Measurements from ENCODE around the gene NSMCE4A.
"Not testable (repeated sequence)": the region's sequence is repeated elsewhere in the genome, so short reads cannot be mapped to it uniquely, and the experiment has no call there.

Gene NSMCE4A

DNA sequence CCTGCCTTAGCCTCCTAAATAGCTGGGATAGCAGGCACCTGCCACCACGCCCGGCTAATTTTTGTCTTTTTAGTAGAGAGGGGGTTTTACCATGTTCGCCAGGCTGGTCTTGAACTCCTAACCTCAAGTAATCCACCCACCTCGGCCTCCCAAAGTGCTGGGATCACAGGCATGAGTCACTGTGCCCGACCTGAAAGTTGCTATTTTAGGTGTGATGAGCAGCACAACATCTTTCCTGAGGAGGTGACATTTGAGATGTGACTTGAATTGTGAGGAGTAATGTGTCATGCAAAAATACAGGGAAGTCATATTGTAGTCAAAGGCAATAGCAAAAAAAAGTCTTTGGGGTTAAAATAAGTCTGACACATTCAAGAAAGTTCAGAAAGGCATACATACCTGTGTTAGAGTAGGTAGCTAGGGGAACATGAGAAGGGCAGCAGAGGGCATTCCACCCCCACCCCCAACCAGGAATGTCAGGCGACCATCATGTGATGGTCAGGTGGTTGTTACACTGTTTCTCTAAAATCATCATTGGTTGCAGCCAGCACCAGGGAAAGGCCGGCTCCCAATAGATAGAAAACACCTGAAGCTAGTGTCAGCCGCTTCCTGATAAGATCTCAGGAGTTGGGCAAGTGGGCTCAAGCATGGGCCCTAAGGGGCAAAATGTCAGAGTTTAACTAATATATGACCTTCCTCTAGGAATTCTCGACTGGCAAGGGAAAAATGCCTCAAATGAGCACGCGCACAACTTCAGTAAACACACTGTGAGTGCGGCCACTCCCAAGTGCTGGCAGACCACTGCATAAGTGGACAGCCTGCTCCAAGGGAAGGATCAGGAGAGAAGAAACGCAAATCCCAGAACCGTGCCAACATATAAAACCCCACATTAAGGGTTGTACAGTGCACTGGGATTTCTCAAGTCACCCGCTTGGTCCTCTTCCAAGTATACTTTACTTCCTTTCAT, 13.6 kb upstream of the NSMCE4A start, which contains the start of gene TACC2:
Gene TACC2, plus strand, starts transcription at position 803 of the 964 bp plus-strand sequence. CDS start 32,819 bp downstream, outside the sequence.
- no peak for DNase-seq

DNA sequence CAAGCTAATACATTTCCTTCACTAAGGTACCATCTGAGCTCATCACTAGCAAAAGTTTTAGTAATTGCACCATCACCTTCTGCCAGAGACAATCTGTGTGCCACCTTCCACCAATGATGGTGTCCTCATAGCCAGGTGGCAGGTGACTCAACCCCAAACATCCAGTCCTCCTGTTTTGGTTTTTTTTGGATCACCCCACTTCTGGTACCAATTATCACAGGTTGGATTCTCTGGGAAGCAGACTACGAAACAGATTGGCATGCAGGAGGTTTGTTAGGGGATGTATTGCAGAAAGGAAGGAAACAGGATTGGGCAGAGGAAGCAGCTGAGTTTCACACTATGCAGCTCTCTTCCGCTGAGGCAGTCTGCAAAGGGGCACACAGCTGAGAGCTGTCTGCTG, 9.4 kb upstream of the NSMCE4A start:
- DNase-seq: no peak

DNA sequence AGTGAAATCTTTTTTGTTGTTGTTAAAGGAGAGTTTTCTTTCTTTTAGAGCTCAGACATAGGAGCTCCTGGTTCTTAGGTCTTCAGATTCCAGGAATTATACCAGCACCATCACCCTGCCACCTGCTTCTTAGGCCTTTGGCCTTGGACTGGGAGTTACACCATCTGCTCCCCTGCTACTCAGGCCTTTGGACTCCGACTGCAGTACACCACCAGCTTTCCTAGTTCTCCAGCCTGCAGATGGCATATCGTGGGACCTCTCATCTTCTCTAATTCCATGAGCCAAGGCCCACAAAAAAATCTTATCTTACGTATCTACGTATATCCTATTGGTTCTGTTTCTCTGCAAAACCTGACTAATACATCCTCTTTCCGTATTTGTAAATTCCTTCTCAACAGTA, 8.8 kb upstream of the NSMCE4A start:
- DNase-seq: no peak

DNA sequence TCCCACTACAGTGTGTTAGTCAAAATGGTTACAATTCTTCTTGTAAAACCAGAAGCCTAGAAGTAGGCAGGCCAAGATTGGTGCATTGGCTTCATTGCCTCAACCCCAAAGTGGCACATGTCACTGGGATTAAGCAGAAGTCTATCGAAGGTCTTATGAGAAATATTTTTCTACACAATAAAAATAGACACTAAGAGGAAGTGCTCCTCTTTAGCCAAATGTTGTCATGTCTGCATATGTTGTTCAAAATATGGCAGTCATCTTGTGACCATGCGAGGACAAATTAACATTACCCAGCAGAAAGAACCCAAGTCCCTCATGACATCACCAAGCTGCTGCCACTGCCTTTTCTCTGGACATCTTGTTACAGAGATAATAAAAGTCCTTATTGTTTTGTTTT, 6.3 kb upstream of the NSMCE4A start:
- DNase-seq: no peak

DNA sequence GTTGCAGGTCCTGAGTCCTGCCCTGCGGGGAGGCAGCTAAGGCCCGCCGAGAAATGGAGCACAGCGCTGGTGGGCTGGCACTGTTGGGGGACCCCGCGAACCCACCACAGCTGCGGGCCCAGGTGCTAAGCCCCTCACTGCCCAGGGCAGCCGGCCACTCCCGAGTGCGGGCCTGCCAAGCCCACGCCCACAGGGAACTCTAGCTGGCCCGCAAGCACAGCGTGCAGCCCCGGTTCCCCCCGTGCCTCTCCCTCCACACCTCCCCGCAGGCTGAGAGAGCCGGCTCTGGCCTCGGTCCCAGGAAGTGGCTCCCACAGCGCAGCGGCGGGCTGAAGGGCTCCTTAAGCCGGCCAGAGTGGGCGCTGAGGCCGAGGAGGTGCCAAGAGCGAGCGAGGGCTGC, 3.5 kb upstream of the NSMCE4A start:
- DNase-seq: no peak

DNA sequence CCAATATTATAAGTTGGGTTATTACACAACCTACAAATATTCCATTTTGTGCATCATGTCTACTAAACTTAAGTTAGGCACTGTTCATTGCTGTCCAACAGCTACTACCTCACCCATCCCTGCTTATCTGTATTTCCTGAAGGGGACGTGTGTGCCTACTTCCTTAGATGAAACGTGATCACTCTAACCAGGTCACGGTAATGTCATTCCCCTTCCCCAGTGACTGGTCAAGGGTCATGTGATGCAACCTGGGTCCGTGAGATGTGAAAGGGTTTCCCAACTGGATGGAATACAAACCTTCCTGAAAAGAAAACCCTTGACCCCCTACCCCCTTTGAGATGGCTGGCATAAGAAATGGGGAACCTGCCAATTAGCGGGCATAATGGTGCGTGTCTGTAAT, 1.6 kb upstream of the NSMCE4A start:
- no peak for DNase-seq

DNA sequence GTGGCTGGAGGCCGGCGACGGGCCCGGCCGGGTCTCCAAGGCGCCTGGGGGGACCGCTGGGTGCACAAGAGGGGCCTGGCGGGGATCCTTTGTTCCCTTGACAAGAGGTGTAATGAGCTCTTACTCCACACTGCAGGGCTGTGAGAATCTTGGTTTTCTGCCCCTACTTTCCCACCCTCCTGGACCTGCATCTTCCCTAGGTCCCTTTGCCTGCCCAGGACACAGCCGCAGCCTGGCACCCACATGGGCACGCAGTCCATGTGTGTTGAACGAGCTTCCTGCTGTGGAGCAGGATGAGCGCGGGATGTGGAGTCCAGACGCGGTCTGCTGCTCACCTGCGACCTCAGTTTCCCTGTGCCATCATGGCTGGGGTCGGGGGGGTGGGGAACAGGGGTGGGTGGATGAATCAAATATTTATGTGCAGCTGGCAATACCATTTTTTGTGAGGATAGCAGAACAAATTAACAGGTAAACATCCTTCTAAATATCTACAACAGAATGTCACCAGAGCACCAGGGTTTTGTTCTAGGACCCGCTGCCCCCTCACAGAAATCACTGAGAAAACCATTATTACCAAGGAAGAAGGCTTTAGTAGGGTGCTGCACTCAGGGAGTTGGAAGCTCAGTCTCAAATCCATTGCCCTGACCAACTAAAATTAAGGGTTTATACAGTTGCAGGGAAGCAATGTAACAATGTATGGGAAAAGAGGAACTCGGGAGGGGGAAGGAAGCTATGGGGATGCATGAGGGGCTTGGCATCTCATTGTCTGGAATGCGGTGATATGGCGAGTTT, 474 bp upstream of the NSMCE4A start:
- DNase-seq: no peak

DNA sequence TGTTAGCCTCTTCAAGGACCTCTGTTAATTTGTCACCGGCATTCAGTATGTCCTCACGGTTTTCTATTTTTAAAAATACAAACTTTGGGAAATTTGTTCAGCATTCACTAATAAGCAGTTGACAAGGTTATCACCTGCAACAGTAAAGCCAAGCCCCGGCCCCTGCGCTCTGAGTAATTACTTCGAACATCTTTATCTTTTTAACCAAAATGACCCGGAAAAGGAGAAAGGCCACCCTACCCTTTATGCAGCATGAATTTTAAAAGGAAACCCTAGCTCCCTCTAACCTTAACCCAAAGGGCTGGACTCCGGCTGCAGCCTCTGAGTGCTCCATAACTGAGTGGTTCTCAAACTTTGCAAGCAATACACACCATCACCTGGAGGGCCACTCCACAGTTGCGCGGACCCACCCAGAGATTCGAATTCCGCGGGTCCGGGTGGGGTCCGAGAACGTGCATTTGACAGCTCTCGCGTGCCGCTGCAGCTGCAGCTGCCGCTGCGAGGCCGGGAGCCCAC, 940 bp downstream of the NSMCE4A start:
- DNase-seq: no peak

DNA sequence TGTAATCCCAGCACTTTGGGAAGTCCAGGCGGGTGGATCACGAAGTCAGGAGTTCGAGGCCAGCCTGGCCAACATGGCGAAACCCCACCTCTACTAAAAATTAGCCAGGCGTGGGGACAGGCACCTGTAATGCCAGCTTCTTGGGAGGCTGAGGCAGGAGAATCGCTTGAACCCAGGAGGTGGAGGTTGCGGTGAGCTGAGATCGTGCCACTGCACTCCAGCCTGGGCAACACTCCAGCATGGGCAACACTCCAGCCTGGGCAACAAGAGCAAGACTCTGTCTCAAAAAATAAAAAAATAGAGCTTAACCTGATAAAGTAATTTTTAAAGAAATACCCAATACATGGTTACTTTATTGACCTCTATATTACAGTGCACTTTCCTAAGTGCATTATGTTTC, 5.9 kb downstream of the NSMCE4A start:
- not testable (repeated sequence) for DNase-seq

DNA sequence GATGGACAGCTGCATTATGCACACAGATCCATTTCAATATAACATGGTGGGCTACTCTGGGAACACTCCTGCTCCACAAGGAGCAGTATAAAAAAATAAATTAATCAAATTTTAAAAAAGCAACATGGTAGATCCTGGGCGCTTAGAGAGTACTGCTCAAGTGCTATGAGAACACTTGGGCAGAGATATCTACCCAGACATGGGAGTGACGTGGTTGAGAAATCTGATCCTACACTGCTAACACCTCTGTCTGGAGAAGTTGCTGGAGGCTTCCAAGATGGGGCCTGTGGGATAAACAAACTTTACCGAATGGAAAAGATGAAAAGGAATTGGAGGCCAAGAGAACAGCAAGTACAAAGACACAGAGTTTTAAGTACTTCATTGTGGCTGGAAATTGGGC, 9.0 kb downstream of the NSMCE4A start:
- no peak for DNase-seq

DNA sequence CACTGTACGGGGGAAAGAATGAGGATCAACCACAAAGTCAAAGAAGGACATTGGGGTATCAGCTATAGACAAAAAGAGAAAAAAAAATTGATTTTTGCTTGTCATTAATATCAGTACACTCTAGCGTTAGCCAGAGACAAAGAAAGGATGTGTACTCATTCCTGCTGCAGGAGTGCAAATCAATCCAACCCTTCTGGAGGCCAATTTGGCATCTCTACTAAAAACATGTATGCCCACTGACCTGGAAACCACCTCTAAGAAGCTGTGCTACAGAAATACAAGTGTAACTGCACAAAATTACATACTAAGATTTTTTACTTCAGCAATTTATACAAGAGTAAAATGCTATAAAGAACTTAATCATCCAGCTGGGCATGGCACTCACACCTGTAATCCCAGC, 13.6 kb downstream of the NSMCE4A start:
- DNase-seq: no peak

DNA sequence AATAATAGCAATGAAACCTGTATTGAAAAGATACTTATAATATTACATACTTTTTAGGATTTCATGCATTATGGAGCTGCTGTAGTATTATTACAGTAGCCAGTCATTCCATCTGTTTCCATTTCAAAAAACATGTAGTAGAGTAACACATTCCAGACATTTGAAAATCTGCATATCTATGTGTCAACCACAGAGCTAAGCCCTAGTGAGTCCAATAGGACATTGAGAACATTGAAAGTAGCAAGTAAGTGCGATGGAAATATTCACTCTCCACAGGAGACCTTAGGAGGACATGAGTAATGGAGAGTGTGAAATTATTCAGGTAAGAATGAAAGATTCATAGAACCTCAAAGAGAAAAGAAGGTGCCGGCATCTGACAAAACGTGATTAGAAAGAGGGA, 15.3 kb downstream of the NSMCE4A start:
- no peak for DNase-seq

DNA sequence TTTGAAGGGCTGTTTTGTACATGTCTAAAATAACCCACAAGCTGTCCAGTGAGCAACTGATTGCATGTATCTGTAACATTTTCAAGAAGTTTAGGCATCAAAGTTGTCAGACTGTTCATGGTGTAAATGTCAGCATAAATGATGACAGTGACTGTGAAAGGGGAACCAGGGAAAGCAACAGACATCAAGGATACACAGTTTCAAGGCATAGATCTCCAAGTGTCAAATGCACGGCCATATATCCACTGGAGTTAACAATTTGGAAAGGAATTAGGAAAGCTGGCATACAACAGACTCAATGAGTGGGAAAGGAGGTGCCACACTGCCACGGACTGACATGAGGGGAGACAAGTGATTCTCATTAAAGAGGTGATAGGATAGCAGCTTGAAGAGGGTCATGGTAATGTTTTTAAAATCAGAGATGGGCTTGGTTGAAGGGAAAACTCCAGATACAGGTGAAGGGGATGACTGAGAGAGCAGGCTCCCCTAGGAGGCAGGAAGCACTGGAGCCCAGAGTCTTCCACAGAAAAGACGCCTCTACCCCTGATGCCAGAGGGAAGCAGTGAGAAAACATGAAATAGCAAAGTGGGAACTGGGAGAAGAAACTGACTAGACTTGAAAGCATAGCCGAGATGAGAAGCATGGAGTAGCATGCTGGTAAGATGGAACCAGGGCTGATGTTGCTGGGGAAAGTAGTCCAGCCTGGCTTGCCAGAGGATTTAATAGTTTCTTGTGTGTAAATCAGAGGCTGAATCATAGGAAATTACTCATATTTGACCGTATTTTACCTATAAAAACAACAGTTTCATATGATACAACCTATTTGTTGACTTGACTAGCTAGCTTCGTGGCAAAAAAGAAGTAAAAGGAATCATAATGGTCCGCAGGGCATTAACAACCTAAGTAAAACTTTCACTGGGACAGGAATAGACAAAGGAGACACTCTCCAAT, 18.6 kb downstream of the NSMCE4A start:
- DNase-seq: no peak

DNA sequence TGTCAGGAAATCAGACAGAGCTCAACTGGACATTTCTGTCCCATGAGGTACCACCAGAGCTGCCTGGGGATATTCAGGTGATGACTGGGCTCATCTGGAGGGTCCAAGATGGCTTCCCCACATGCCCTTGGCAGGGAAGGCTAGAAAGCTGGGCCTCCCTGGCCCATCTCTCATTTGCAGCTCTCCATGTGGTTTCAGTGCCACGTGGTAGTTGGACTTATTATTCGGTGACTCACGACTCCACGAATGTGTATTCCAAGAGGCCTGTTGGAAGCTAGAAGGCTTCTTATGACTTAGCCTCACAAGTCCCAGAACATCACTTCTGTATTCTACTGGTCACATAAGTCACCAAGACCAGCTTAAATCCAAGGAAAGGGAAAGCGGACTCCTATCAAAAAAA, 22.8 kb downstream of the NSMCE4A start:
- DNase-seq: no peak

DNA sequence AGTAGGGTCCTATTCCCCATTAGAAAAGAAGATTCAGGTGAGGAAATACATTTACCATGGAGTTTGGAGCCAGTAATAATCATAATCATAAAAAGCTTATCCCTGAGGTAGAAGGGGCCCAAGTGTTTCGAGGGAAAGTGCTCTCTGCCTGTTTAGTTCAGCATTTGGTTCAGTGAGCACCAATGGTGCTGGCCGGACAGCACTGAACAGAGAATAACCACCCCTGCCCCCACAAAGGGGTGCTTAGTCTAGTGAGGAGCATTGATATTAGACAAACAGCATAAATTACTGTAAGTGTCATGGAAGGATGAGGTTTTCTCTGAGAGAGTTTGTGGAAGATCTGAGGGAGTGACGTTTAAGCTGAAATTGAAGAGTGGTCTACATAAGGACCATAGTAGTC, 25.6 kb downstream of the NSMCE4A start:
- DNase-seq: no peak

DNA sequence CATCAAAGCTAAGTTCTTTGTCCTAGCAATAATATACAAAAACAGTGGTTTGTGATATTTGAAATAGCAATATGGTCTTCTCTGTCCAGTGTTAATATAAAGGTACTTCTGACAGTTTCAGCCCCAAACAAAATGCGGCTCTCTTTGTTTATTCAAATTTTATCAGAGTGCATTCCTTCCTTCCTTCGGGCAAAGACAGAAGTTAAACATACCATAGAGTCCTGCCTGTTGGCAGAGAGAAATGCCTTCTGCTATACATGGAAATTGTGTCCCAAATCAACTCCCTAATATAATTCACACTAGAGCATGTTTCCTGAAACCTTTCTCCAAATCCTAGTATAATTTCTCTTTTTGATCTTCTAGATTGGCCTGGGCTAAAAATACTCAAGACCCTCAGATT, 26.0 kb downstream of the NSMCE4A start:
- DNase-seq: no peak

DNA sequence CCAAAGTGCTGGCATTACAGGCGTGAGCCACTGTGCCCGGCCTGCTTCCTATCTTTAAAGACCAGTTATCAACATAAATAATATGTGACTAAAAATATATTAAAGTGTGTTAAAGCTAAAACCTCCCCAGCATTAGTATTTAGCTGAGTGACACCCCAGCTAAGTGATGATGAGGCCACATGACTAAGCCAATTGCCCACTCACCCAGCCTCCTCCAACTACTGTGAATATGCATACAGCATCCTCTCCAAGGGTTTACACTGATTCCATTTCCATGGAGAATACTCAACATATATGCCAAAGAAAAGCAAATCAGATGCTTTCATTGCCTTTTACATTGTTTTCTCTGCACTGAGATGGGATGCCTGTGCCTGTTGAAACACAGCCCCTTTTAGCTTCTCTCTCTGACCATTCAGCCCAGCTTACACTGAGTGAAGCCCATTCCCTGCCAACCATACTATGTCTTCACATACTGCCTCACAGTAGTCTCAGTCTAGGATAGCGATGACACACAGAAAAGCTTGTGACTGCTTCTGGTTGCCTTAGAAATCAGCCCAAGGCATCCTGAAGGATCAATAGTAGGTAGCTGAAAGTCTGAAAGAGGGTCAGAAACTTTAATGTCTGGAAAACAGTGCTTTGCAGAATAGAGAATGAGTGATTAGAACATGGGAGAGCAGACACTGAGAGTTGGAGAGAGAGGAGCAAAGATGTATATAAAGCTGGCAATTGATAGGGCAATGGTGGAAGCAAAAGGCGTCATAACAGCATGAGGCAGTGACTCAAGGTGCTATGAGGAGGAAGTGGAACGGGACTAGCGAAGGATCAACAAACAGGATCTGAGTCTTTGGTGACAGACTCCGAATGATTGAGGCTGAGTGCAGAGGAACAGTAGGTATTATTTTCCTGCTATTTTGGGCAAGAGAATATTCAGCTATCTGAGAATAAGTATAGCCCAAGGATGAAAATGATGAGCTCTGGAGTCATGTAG, 27.4 kb downstream of the NSMCE4A start:
- no peak for DNase-seq

DNA sequence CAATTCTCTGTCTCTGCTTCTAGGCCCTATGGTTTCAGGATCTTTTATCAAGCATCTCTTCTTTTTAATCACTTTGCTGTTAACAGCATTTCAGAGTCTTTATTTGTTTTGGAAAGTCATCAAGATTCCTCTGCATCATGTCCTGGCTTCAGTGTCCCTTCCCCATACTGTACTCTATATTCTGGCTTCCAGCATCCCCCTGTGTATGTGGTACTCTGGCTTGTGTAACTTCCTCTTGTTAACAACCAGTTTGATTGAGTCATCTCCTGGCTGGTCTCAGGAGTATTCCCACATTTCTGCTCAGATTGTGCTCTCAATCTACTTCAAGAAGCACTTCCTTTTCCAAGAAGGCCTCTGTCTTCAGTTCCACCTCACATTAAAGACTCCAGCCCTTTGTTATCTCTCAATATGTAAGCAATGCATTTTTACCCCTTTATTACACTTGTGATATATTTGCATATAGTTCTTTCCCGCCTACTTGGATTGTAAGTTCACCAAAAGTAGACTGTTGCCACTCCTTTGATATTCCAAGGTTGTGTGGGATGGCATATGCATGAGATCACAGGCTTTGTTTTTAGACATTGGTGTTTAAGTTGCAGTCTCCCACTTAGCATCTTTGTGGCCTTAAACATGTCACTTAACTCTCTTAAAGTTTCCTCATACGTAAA, 32.1 kb downstream of the NSMCE4A start:
- no peak for DNase-seq

DNA sequence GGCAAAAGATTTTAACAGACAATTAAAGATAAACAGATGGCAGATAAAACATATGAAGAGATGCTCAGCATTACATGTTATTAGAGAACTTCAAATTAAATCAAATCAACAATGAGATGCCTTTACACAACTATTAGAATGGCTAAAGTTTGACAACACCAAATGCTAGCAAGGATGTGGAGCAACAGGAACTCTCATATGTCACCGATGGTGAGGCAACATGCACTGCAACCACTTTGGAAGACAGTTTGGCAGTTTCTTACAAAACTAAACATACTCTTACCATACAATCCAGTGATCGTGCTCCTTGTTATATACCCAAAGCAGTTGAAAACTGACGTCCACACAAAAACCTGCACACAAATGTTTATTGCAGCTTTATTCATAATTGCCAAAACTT, 33.5 kb downstream of the NSMCE4A start:
- DNase-seq: no peak

DNA sequence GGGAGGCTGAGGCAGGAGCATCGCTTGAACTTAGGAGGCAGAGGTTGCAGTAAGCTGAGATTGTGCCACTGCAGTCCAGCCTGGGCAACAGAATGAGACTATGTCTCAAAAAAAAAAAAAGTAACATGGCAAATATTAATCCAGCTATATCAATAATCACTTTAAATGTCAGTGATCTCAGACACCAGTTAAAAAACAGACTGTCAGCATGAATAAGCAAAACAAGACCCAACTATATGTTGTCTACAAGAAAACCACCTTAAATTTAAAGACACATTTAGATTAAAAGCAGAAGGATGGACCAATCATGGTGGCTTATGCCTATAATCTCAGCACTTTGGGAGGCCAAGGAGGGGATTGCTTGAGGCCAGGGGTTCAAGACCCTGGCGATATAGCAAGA, 38.7 kb downstream of the NSMCE4A start:
- no peak for DNase-seq

DNA sequence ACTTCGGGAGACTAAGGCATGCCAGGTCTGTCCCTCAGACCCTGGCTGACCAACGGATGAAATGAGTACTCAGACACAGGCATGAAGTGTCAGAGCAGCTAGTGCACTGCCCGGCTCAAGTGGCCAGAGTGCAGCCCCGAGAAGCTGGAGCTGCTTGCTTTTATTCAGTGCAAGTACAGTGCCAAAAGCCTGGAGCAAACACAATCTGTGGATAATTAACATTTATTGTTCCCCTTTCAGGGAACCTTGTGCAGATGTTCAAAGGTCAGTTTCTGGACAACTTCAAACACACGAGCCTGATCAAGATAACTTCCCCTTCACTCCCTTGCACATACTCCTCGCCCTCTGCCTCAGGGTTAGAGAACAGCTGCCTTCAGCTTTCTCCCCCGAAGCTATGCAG, 39.3 kb downstream of the NSMCE4A start:
- DNase-seq: no peak
